ENCODE results near the gene RTP4. TPM values are rescaled to one million over a fixed set of nuclear protein-coding genes. Genes with fewer than 3 reads are reported as not detected.

Gene RTP4
- total RNA-seq, result 1.6 and 3.0 TPM in 2 replicates

GRCh38 chr3:187368251-187369088 is at the start of gene RTP4:
Gene RTP4 (plus strand): TSS chr3:187368385. CDS start chr3:187368442, 57 bp downstream.

Other genes starting within 250 kb of the RTP4 start
- gene RPL39L, start 228.9 kb upstream of the RTP4 start, total RNA-seq, result 9.3 and 13.2 TPM in 2 replicates
- not detected in 2 replicates for gene RTP1, start 170.9 kb upstream of the RTP4 start, total RNA-seq
- gene MASP1, start 76.6 kb upstream of the RTP4 start, total RNA-seq, result 0.15 and 1.4 TPM in 2 replicates